C4-2B (cell line): ENCODE measurements around the gene NOP9.
A peak's percentile ranks its signal among the peaks of the same experiment; 100 is the strongest.

Source experiments
- H3K27ac ChIP-seq: fragments of 450-650 bp; 2 replicates; pipeline ENCODE4 v1.5.1; 2017
- CTCF ChIP-seq: fragments of 450-650 bp; conservative IDR thresholded peaks from 2 replicates; pipeline ENCODE4 v1.5.1; 2017; ENCODE audit warnings: mild to moderate bottlenecking
- ZFX ChIP-seq: fragments of 450-650 bp; IDR thresholded peaks from 2 replicates; pipeline ENCODE4 v1.6.1; 2017

The NOP9 gene

GRCh38 chr14:24307575-24308341, 8.1 kb downstream of the NOP9 start, which contains the start of gene CIDEB:
TSS of gene CIDEB (minus strand) at chr14:24307977. CDS start at chr14:24307858, 119 bp downstream.
- H3K27ac ChIP-seq: no peak within 1 kb of the TSS
- TF ChIP-seq CTCF: peak; percentile 94
- no peak for TF ChIP-seq ZFX

GRCh38 chr14:24308342-24309124, 8.9 kb downstream of the NOP9 start:
- no peak overlapping the region for H3K27ac ChIP-seq
- TF ChIP-seq CTCF: peak; percentile 78
- TF ChIP-seq ZFX: no peak

GRCh38 chr14:24309538-24310264, 10.1 kb downstream of the NOP9 start, which contains the start of gene LTB4R2:
TSS of gene LTB4R2 (plus strand) at chr14:24310140. CDS start at chr14:24310665, 525 bp downstream.
- peak within 1 kb of the TSS; percentile 76 for H3K27ac ChIP-seq
- no peak for TF ChIP-seq ZFX
- no peak for TF ChIP-seq CTCF

GRCh38 chr14:24310265-24310645, 10.6 kb downstream of the NOP9 start:
- TF ChIP-seq ZFX: no peak
- no peak for TF ChIP-seq CTCF
- peak overlapping the region; percentile 76 for H3K27ac ChIP-seq

- peak; percentile 82 for TF ChIP-seq ZFX
- TF ChIP-seq CTCF: peak; percentile 80
- H3K27ac ChIP-seq: peak within 1 kb of the TSS; percentile 76
Observed at GRCh38 chr14:24310646-24311604, 11.3 kb downstream of the NOP9 start, which contains the start of gene LTB4R. TSS of gene LTB4R (plus strand) at chr14:24311502. CDS start at chr14:24315652, 4,150 bp downstream.

GRCh38 chr14:24311837-24312615, 12.4 kb downstream of the NOP9 start:
- H3K27ac ChIP-seq: no peak overlapping the region
- TF ChIP-seq CTCF (no peak), ZFX (no peak)
